ENCODE data around the gene SEL1L3. TPM values are rescaled to one million over a fixed set of nuclear protein-coding genes. Genes with fewer than 3 reads are reported as not detected.

The SEL1L3 gene
- total and polyA plus RNA-seq, 2 donors (not counting 3 experiments of a cell fraction or from before 2014, with no cell fraction given) = 53.4 to 122 TPM

GRCh38 chr4:25767877-25768725 is 94.7 kb downstream of the SEL1L3 start:
- Histone ChIP-seq H3K4me1 (ENCODE audit: control insufficient read depth, extremely low read depth, insufficient read depth, low read length) (no peaks in the 10 kb centered on the region), H3K27ac (ENCODE audit: insufficient read depth, low read depth, low read length) (no peak overlapping the region), H3K27me3 (ENCODE audit: control insufficient read depth in 2 of 2, insufficient read depth in 2 of 2, low read length in 2 of 2) (no peaks in the 10 kb centered on the region), H3K4me2 (ENCODE audit: insufficient read depth, low read length) (no peak overlapping the region), H3K9ac (replicated peaks; ENCODE audit: extremely low read depth, insufficient read depth, low read length) (no peak overlapping the region), H3K79me2 (ENCODE audit: control insufficient read depth, insufficient read depth, low read length) (no peaks in the 10 kb centered on the region), H3K4me3 (replicated peaks in 1 of 3; ENCODE audit: insufficient read depth in 1 of 3, low read depth in 1 of 3, low read length in 3 of 3) (no peak overlapping the region), H4K20me1 (replicated peaks; ENCODE audit: control insufficient read depth, extremely low read depth, insufficient read depth, low read length) (no peaks in the 10 kb centered on the region), H3K36me3 (ENCODE audit: control insufficient read depth in 2 of 2, extremely low read depth in 1 of 2, insufficient read depth in 2 of 2, low read length in 2 of 2) (peaks cover 3 to 20% of the 10 kb centered on the region in 2 experiments), H3K9me3 (replicated peaks; ENCODE audit: control insufficient read depth, insufficient read depth, low read length) (no peaks in the 10 kb centered on the region), H2AFZ (ENCODE audit: low read depth, low read length) (no peak overlapping the region), H3K9me1 (replicated peaks; ENCODE audit: control insufficient read depth, extremely low read depth, insufficient read depth, low read length) (no peaks in the 10 kb centered on the region)
- intact Hi-C loops (cut with micrococcal nuclease) (loop anchor here (1.0 kb wide), 1 partner anchor 327 kb away; no protein-coding TSS in a partner anchor), dilution Hi-C loops (cut with MboI; ENCODE audit: extremely low pct_ligation_motif_present, low sequenced_read_pairs) (no loop called here)
- DNase-seq (ENCODE audit: low read depth, low spot score) (peak; percentile 79), FAIRE-seq (peak; percentile 80)
- POLR2A ChIA-PET = no interaction called here
- no TSS peak for BruUV-seq (replicated peaks)
- no peak for TF ChIP-seq MAX (IDR thresholded peaks at IDR 0.05; ENCODE audit: insufficient read depth, insufficient read length)
- TF ChIP-seq POLR2AphosphoS5 (IDR thresholded peaks at IDR 0.05; ENCODE audit: insufficient read depth, low read depth, low read length) = no peak
- no peak for TF ChIP-seq POLR2A (IDR thresholded peaks at IDR 0.05; ENCODE audit: low read depth, low read length)
- TF ChIP-seq CTCF (IDR thresholded peaks at IDR 0.05; ENCODE audit: extremely low read depth in 1 of 2, insufficient read depth in 1 of 2, low read depth in 1 of 2, low read length in 2 of 2) = peak; percentile 69 to 85
- CTCF ChIA-PET = interaction anchor here (0.6 to 9.2 kb wide), 34 partner anchors 8 to 456 kb away, joined by 3 to 414 read pairs (median 4); partner anchors contain the start of gene ZCCHC4

Measured in endothelial cell of umbilical vein (primary cell).